A673 (cell line): ENCODE measurements around the gene WRNIP1.

Source experiments
- EZH2 ChIP-seq: fragments of 200-600 bp; sonication (generic); IDR thresholded peaks from 2 replicates; pipeline ENCODE4 v1.6.1; 2017; ENCODE audit warnings: borderline replicate concordance, low read depth, mild to moderate bottlenecking, mixed read lengths, antibody characterized with exemption, low read length; ENCODE audit not compliant: poor library complexity, severe bottlenecking
- TF ChIP-seq, protein P1 (sequence below): fragments of 300-800, 200-600 bp; sonication (generic); conservative IDR thresholded peaks from 2 replicates; pipeline ENCODE4 v1.5.1; 2017; ENCODE audit warnings: low read depth, mild to moderate bottlenecking, antibody characterized with exemption, low read length, moderate library complexity, mixed read lengths

DNA sequence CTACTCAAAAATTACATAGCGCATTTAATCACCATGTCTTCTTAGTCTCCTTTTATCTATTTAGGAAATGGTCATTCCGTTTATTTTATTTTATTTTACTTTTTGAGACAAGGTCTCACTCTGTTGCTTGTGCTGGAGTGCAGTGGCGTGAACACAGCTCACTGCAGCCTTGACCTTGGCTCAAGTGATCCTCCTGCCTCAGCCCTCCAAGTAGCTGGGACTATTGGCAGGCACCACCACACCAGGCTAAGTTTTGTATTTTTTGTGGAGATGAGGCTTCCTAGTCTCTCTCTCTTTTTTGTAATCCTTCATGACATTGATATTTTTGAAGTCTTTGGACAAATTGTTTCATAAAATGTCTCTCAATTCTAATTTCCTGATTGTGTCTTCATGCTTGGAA, 9.7 kb upstream of the WRNIP1 start:
- TF ChIP-seq, protein P1, sequence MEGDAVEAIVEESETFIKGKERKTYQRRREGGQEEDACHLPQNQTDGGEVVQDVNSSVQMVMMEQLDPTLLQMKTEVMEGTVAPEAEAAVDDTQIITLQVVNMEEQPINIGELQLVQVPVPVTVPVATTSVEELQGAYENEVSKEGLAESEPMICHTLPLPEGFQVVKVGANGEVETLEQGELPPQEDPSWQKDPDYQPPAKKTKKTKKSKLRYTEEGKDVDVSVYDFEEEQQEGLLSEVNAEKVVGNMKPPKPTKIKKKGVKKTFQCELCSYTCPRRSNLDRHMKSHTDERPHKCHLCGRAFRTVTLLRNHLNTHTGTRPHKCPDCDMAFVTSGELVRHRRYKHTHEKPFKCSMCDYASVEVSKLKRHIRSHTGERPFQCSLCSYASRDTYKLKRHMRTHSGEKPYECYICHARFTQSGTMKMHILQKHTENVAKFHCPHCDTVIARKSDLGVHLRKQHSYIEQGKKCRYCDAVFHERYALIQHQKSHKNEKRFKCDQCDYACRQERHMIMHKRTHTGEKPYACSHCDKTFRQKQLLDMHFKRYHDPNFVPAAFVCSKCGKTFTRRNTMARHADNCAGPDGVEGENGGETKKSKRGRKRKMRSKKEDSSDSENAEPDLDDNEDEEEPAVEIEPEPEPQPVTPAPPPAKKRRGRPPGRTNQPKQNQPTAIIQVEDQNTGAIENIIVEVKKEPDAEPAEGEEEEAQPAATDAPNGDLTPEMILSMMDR: no peak
- TF ChIP-seq EZH2: no peak
